ENCODE results near the gene CARMIL1.

The CARMIL1 gene

GRCh38 chr6:25330796-25331685 is 51.9 kb downstream of the CARMIL1 start (continued):
- TF ChIP-seq CTCF (tag by site-specific recombination; IDR thresholded peaks at IDR 0.05) (no peak), OSR2 (tag by site-specific recombination; IDR thresholded peaks at IDR 0.05) (0 out of 2 replicates have a peak, but pooled peaks have one; percentile 12), OVOL3 (tag by site-specific recombination; IDR thresholded peaks at IDR 0.05) (no peak), PRDM2 (tag by site-specific recombination; IDR thresholded peaks at IDR 0.05; ENCODE audit: borderline replicate concordance) (no peak), HIC1 (tag by site-specific recombination; IDR thresholded peaks at IDR 0.05) (no peak)

GRCh38 chr6:25332165-25332564 is 53.0 kb downstream of the CARMIL1 start:
- no peak for TF ChIP-seq KLF7 (tag by site-specific recombination; IDR thresholded peaks at IDR 0.05; ENCODE audit: borderline replicate concordance)
- no peak for TF ChIP-seq ZSCAN23 (tag by site-specific recombination; IDR thresholded peaks at IDR 0.05)
- TF ChIP-seq ZNF221 (tag by site-specific recombination; IDR thresholded peaks at IDR 0.05; ENCODE audit: borderline replicate concordance): no peak
- TF ChIP-seq ZNF10 (tag by site-specific recombination; IDR thresholded peaks at IDR 0.05): no peak
- TF ChIP-seq ZNF768 (tag by site-specific recombination; IDR thresholded peaks at IDR 0.05): no peak
- TF ChIP-seq TCF7L2 (IDR thresholded peaks at IDR 0.05; ENCODE audit: borderline replicate concordance, low read depth, low read length): no peak
- TF ChIP-seq ZNF776 (tag by site-specific recombination; IDR thresholded peaks at IDR 0.05; ENCODE audit: borderline replicate concordance): no peak
- TF ChIP-seq ZNF621 (tag by site-specific recombination; IDR thresholded peaks at IDR 0.05): no peak
- TF ChIP-seq ZNF404 (tag by site-specific recombination; IDR thresholded peaks at IDR 0.05): no peak
- TF ChIP-seq SP7 (tag by site-specific recombination; IDR thresholded peaks at IDR 0.05): no peak
- TF ChIP-seq MYNN (tag by site-specific recombination; IDR thresholded peaks at IDR 0.05; ENCODE audit: borderline replicate concordance): no peak
- no peak for TF ChIP-seq ZNF530 (tag by site-specific recombination; IDR thresholded peaks at IDR 0.05; ENCODE audit: low read depth)
- TF ChIP-seq SCRT2 (tag by site-specific recombination; IDR thresholded peaks at IDR 0.05): no peak
- TF ChIP-seq IKZF3 (tag by site-specific recombination; IDR thresholded peaks at IDR 0.05): no peak
- no peak for TF ChIP-seq ZNF639 (tag by site-specific recombination; IDR thresholded peaks at IDR 0.05)
- no peak for TF ChIP-seq ZNF660 (tag by site-specific recombination; IDR thresholded peaks at IDR 0.05)
- no peak for TF ChIP-seq SALL2 (tag by site-specific recombination; IDR thresholded peaks at IDR 0.05; ENCODE audit: borderline replicate concordance)
- ChIA-PET POLR2A (no interaction called here), CTCF (interaction anchor here (0.9 kb wide), 1 partner anchor 10 kb away, joined by 3 read pairs; no protein-coding TSS in a partner anchor)
- no peak overlapping the region for H3K4me3 ChIP-seq (ENCODE audit: low read depth, low read length)
- H3K27ac ChIP-seq (ENCODE audit: extremely low read depth, low read depth, low read length): no peak overlapping the region
- peaks cover 30% of the 10 kb centered on the region for H3K4me1 ChIP-seq (ENCODE audit: control insufficient read depth, insufficient read depth, low read length)
- no peaks in the 10 kb centered on the region for H3K9me3 ChIP-seq (ENCODE audit: control insufficient read depth, insufficient read depth, low read depth, low read length)
- H3K36me3 ChIP-seq (ENCODE audit: control insufficient read depth in 2 of 2, insufficient read depth in 1 of 2, low read length in 2 of 2): no peaks in the 10 kb centered on the region
